ENCODE data around the gene AUTS2.

DNA sequence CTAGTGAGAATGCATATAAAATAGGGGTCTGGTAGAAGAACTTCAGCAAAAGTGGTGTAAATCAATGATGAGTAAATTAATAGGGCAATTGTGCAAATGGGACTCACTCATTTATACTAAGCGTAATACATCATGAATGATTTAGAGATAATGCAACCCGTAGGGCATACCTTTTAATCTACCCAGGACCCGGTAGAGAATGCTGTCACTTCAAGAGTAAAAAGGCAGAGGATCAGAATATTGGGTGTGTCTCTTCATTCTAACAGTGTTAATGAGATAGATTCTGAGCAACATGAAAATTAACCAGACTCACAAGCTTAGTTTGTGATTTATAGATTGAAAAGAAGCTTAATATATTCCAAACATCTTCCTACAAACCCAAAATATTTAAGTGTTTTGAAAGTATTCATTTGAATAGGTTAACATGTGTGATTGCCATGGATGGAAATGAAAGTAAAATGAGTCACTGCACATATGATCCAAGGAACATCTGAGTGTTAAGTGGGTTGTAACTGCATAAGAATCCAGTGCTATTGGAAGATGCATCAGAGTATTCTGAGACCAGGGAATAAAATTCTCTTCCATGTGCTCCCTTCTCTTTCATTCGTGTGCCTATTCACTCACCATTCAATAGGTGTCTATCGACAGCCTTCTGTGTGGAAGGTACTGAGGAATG, 690.6 kb downstream of the AUTS2 start:
- TF ChIP-seq POLR2AphosphoS5 (IDR thresholded peaks at IDR 0.05) (no peak), CTCF (IDR thresholded peaks at IDR 0.05) (no peak), POLR2A (IDR thresholded peaks at IDR 0.05) (no peak)
